Panc1 (cell line): ENCODE results near the gene USP31. TPM values are rescaled to one million over a fixed set of nuclear protein-coding genes. Genes with fewer than 3 reads are reported as not detected.
"Not testable (repeated sequence)": the region's sequence is repeated elsewhere in the genome, so short reads cannot be mapped to it uniquely, and the experiment has no call there.

Source experiments
- ATAC-seq: fragments of 200-7000 bp; cut with Tn5 transposase; 2 replicates; pipeline ENCODE4 v1.9.1; 2020; ENCODE audit warnings: mild to moderate bottlenecking, moderate library complexity
- BruUV-seq: library from RNA; stranded (reverse); fragments of 400-500 nt; replicated peaks from 2 replicates; lab custom pipeline; 2021; lab: Mats Ljungman, UMichigan
- CTCF ChIA-PET: fragments of 300-600 bp; sonication (Branson Sonifier 250); formaldehyde crosslinking; loops from one replicate; lab custom pipeline; 2022; ENCODE audit warnings: antibody characterized with exemption; lab: Charles Lee
- POLR2A ChIA-PET: fragments of 300-600 bp; sonication (Branson Sonifier 250); formaldehyde crosslinking; loops from one replicate; lab custom pipeline; 2022; ENCODE audit warnings: antibody characterized with exemption; lab: Charles Lee
- DNase-seq: peaks from one replicate; pipeline ENCODE4 v3.0.0-alpha.2; 2010; ENCODE audit warnings: low read depth, low spot score
- H3K27ac ChIP-seq: 2 replicates; pipeline ENCODE4 v1.5.1; 2011; ENCODE audit warnings: mild to moderate bottlenecking, low read length, inconsistent platforms
- H3K27me3 ChIP-seq: fragments of 200-500 bp; sonication (Bioruptor generic); 2 replicates; pipeline ENCODE4 v1.6.0; 2014; ENCODE audit warnings: low read length, inconsistent platforms; ENCODE audit not compliant: control insufficient read depth, insufficient read depth
- H3K36me3 ChIP-seq: fragments of 200-500 bp; sonication (Bioruptor generic); 2 replicates; pipeline ENCODE4 v1.5.1; 2014; ENCODE audit warnings: inconsistent platforms, mild to moderate bottlenecking, low read length, moderate library complexity; ENCODE audit not compliant: control insufficient read depth, insufficient read depth
- H3K4me1 ChIP-seq: 2 replicates; pipeline ENCODE4 v1.5.1; 2011; ENCODE audit warnings: inconsistent platforms, mild to moderate bottlenecking, low read length, moderate library complexity; ENCODE audit not compliant: control insufficient read depth, insufficient read depth
- H3K4me3 ChIP-seq, 2 experiments: 2 replicates each; pipeline ENCODE4 v1.5.1; 2011 to 2012; ENCODE audit warnings: low read depth in 2 of 2, low read length in 2 of 2, mild to moderate bottlenecking in 2 of 2, inconsistent platforms in 1 of 2, moderate library complexity in 1 of 2
- H3K9me3 ChIP-seq: fragments of 200-500 bp; sonication (Bioruptor generic); 2 replicates; pipeline ENCODE4 v1.5.1; 2014; ENCODE audit warnings: low read depth, mild to moderate bottlenecking, inconsistent platforms, low read length, moderate library complexity; ENCODE audit not compliant: control insufficient read depth, insufficient read depth
- CTCF ChIP-seq: fragments of 450-650 bp; IDR thresholded peaks from 2 replicates; pipeline ENCODE4 v1.5.1; 2017; ENCODE audit warnings: mild to moderate bottlenecking
- POLR2AphosphoS5 ChIP-seq: IDR thresholded peaks from 2 replicates; pipeline ENCODE4 v1.6.1; 2012; ENCODE audit warnings: mild to moderate bottlenecking, low read depth, low read length, moderate library complexity
- REST ChIP-seq, 2 experiments: IDR thresholded peaks; 2 replicates each; pipeline ENCODE4 v1.6.1; 2011 to 2012; ENCODE audit warnings: low read depth in 2 of 2, control low read depth in 1 of 2, low read length in 1 of 2, mild to moderate bottlenecking in 1 of 2, moderate library complexity in 1 of 2; ENCODE audit not compliant: insufficient read depth in 1 of 2
- SIN3A ChIP-seq: IDR thresholded peaks from 2 replicates; pipeline ENCODE4 v1.6.1; 2012; ENCODE audit warnings: low read depth, mild to moderate bottlenecking, low read length, moderate library complexity, borderline replicate concordance; ENCODE audit not compliant: insufficient read depth
- TCF7L2 ChIP-seq: IDR thresholded peaks from 2 replicates; pipeline ENCODE4 v1.6.1; 2011; ENCODE audit warnings: mild to moderate bottlenecking, low read depth, low read length, inconsistent platforms
- in situ Hi-C: cut with HindIII; loops from 2 replicates; pipeline ENCODE4 v1.10.0; 2016; ENCODE audit warnings: low sequenced_read_pairs, low pct_unique_long_range_greater_than_20kb
- intact Hi-C: fragments of 100-400 bp; cut with micrococcal nuclease; formaldehyde crosslinking; loops from one replicate; pipeline ENCODE4 v1.10.0; 2022; ENCODE audit not compliant: unreplicated experiment
- total RNA-seq: library from RNA; stranded (reverse); gene quantifications from one replicate; pipeline ENCODE4 v1.2.1, GENCODE V29; 2021; ENCODE audit not compliant: unreplicated experiment

The USP31 gene
- total RNA-seq, 1 experiment from 2014 or later, result 27.2 TPM

GRCh38 chr16:23145186-23145585, 4.1 kb downstream of the USP31 start:
- TF ChIP-seq REST (IDR thresholded peaks at IDR 0.05; ENCODE audit: insufficient read depth in 1 of 2, low read depth in 2 of 2, low read length in 1 of 2) (no peak), POLR2AphosphoS5 (no peak), CTCF (no peak), TCF7L2 (no peak), SIN3A (no peak)
- ChIA-PET POLR2A (interaction anchor here (0.7 kb wide), 1 partner anchor 789 kb away, joined by 3 read pairs; no protein-coding TSS in a partner anchor), CTCF (no interaction called here)
- intact Hi-C loops, result no loop called here
- Histone ChIP-seq H3K36me3 (no peaks in the 10 kb centered on the region; the same call in 1 of the 2 replicates), H3K27ac (peak overlapping the region; percentile 68), H3K4me3 (0 out of 4 replicates have a peak overlapping the region, but pooled peaks of 1 of the 2 experiments have one; percentile 0), H3K27me3 (no peaks in the 10 kb centered on the region), H3K9me3 (no peaks in the 10 kb centered on the region), H3K4me1 (peaks cover 53% of the 10 kb centered on the region)
- in situ Hi-C loops, result no loop called here
- ATAC-seq, result no peak
- no TSS peak for BruUV-seq
- DNase-seq, result no peak

- in situ Hi-C loops, ATAC-seq, intact Hi-C loops, CTCF ChIA-PET, H3K27ac ChIP-seq, BruUV-seq, H3K27me3 ChIP-seq, POLR2A ChIA-PET, DNase-seq, H3K4me3 ChIP-seq, H3K36me3 ChIP-seq, H3K9me3 ChIP-seq: not testable (repeated sequence)
- peaks cover 49% of the 10 kb centered on the region for H3K4me1 ChIP-seq
These were observed 4.9 kb downstream of the USP31 start for GRCh38 chr16:23144393-23144792.

- POLR2A ChIA-PET, result no interaction called here
- no TSS peak for BruUV-seq
- H3K9me3 ChIP-seq, result no peaks in the 10 kb centered on the region; the same call in 1 of the 2 replicates
- peaks cover 49% of the 10 kb centered on the region for H3K4me1 ChIP-seq
- no peaks in the 10 kb centered on the region for H3K27me3 ChIP-seq
- TF ChIP-seq REST (IDR thresholded peaks at IDR 0.05; ENCODE audit: insufficient read depth in 1 of 2, low read depth in 2 of 2, low read length in 1 of 2) (no peak), POLR2AphosphoS5 (no peak)
- no peak overlapping the region for H3K4me3 ChIP-seq
- DNase-seq, result no peak
- no peak overlapping the region for H3K27ac ChIP-seq
- CTCF ChIA-PET, result no interaction called here
- ATAC-seq, result no peak
- intact Hi-C loops (no loop called here), in situ Hi-C loops (no loop called here)
- no peaks in the 10 kb centered on the region; the same call in 1 of the 2 replicates for H3K36me3 ChIP-seq
These were observed 5.9 kb downstream of the USP31 start for GRCh38 chr16:23143391-23143790.
